HuH-7.5 (cell line): ENCODE results near the gene TRPC1.
"Not testable (repeated sequence)": the region's sequence is repeated elsewhere in the genome, so short reads cannot be mapped to it uniquely, and the experiment has no call there.

Experiments used
- DNase-seq: peaks from one replicate; pipeline ENCODE4 v3.0.0; 2011; ENCODE audit warnings: low spot score

TRPC1 gene

GRCh38 chr3:142723968-142724681 is at the start of gene TRPC1:
TSS of gene TRPC1 (plus strand) at chr3:142724034. CDS start at chr3:142724560, 526 bp downstream.
- DNase-seq = peak; percentile 83

GRCh38 chr3:142676151-142676550 is 47.7 kb upstream of the TRPC1 start:
- DNase-seq = no peak

DNA sequence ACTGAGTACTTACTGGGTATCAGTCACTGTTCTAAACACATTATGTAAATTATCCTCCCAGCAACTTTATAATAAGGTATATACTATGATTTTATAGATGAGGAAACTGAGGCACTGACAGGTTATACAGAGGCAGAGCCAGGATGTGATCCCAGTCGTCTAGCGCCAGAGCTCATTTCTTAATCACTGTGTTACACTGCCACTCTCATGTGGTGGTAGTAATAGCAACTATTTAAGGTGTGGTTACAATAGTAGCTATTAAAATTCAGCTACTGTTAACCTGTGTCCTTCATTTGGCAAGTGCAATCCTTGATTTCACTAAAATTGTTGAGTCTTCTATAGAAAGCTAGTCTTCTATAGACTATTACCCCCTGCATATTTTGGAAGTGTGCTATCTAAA is 43.1 kb upstream of the TRPC1 start:
- DNase-seq = no peak

- no peak for DNase-seq
Observed at GRCh38 chr3:142690613-142691012, 33.2 kb upstream of the TRPC1 start.

DNA sequence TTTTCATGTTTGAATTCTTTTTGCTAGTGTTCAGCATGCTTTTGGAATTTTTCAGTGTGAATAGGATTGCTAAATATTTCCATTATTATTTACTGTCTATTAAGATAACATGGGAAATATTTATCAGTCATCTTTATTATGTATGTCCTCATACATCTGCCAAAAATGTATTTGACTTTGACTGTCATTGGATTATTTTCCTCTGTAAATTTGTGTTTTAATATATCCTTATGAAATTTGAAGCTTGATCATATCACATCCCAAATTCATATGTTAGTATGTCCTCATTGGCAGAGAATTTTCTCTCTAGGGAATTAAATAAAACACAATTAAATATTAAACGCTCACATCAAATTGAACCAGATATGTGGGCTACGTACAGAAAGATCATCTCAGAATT is 32.3 kb upstream of the TRPC1 start:
- no peak for DNase-seq

GRCh38 chr3:142693136-142693853 is 30.5 kb upstream of the TRPC1 start:
- DNase-seq = no peak

- no peak for DNase-seq
Observed at GRCh38 chr3:142694225-142694624, 29.6 kb upstream of the TRPC1 start.

DNA sequence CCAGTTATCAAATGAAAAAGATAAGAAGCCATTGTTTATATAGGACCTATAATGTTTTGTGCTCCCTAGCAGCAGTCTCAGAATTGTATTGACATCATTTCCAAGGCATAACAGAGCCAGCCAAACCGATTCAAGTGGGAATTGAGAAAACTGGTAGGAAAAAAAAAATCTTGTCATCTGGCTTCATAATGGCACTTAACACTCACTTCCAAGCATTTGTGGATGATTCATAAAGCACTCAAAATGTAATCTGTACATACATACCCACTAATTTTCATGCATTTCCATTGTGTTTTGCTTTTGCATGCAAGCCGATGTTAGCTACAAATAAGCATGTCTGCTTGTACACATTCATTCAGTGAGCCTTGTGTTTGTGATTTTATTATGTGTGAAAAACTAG is 18.6 kb upstream of the TRPC1 start:
- no peak for DNase-seq

GRCh38 chr3:142706321-142707127 is 17.3 kb upstream of the TRPC1 start:
- no peak for DNase-seq

DNA sequence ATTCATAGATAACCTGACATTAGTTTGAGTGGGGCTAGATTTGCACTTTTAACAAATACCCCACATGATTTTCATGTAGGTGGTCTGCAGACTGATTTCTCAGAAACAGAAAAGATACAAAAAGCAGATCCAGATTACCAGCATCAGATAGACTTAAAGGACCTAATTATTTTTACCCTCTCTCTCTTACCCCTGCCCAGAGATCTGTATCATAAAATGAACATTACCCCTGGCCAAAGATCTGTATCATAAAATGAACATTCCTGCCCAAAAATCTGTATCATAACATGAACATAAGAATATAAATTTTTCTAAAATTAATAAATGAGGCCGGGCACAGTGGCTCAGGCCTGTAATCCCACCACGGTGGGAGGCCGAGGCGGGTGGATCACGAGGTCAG is 14.6 kb upstream of the TRPC1 start:
- no peak for DNase-seq

DNA sequence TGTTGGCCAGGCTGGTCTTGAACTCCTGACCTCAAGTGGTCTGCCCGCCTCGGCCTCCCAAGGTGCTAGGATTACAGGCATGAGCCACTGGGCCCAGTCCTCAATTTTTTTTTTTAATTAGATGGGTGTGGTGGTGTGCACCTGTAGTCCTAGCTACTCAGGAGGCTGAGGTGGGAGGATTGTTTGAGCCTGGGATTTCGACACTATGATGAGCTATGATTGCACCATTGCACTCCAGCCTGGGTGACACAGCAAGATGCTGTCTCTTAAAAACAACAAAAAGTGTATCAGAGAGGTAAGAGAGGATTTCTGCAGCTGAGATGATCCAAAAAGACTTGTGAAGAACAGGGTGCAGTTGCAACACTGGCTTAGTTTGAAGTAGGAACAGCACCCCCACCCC is 9.0 kb upstream of the TRPC1 start:
- DNase-seq = not testable (repeated sequence)

GRCh38 chr3:142716102-142716501 is 7.7 kb upstream of the TRPC1 start:
- DNase-seq = no peak

- no peak for DNase-seq
Observed at GRCh38 chr3:142723665-142723967, 218 bp upstream of the TRPC1 start.

DNA sequence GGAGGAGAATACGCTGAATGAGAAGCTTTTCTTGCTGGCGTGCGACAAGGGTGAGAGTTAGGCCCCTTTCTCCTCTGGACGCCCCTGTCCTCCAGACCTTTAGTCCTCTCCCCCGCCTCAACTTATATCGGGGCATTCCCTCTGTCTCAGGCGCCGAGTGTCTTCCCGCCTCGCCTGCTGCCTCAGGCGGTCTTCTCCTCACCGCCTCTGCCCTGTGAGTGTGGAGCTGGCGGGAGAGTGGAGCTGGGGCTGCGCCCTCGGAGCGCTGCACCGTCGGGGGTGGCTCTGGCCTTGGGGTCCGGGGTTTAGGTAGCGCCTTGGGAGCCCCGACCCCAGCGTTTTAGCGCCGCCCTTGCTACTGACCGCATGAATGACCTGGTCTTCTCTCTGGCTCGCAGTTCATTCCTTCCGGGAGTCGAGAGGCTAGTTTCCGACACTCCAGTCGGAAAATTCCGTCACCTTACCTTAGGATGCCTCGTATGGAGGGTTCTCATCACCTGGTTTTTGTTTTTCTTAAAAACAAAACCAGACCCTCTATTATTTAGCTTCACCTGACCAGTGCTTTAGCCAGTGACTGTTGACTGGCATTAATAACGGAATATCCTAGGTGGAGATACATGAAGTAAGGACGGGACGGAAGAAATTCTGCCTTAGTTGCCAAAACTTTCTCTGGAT is 985 bp downstream of the TRPC1 start:
- DNase-seq = peak; percentile 35

GRCh38 chr3:142725357-142725739 is 1.5 kb downstream of the TRPC1 start:
- no peak for DNase-seq

GRCh38 chr3:142726017-142726416 is 2.2 kb downstream of the TRPC1 start:
- DNase-seq = no peak

- no peak for DNase-seq
Observed at GRCh38 chr3:142732066-142732465, 8.2 kb downstream of the TRPC1 start.

DNA sequence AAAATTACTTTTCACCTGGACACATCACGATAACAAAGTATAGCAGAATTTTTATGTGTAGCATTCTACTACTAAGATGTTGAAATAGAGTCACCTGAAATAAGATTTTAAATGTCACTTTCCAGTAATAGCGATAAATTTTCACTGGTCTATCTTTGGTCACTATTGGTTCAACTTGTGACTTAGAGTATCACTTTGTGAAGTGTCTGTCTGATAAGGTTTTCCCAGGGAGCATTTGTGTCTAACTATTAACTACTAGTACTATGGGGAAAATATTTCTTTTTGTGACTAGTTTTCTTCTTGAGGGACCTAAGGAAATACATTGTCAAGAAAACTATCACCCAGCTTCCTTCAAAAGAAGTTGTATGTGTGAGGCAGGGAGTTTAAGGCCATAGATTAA is 11.0 kb downstream of the TRPC1 start:
- DNase-seq = no peak

GRCh38 chr3:142735462-142735861 is 11.6 kb downstream of the TRPC1 start:
- no peak for DNase-seq

- DNase-seq = no peak
Observed at GRCh38 chr3:142738396-142738795, 14.6 kb downstream of the TRPC1 start.

GRCh38 chr3:142746646-142747045 is 22.8 kb downstream of the TRPC1 start:
- DNase-seq = no peak

GRCh38 chr3:142750531-142750930 is 26.7 kb downstream of the TRPC1 start:
- not testable (repeated sequence) for DNase-seq

DNA sequence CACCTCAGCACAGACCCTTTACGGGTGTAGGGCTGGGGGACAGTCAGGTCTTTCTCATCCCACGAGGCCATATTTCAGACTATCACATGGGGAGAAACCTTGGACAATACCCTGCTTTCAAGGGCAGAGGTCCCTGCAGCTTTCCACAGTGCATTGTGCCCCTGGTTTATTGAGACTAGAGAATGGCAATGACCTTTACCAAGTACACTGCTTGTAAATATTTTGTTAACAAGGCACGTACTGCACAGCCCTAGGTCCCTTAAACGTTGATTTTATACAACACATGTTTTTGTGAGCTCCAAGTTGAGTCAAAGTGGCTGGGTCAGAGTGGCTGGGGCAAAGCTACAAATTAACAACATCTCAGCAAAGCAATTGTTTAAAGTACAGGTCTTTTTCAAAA is 28.8 kb downstream of the TRPC1 start:
- DNase-seq = not testable (repeated sequence)
